ENCODE results near the gene CUBN. TPM values are rescaled to one million over a fixed set of nuclear protein-coding genes. Genes with fewer than 3 reads are reported as not detected.

The CUBN gene
- total and polyA plus RNA-seq, 10 of the 15 experiments (the other 5 are each of a cell fraction or from before 2014, with no cell fraction given), result under 0.01 to 0.14 (median 0.02) TPM; not detected in 6

DNA sequence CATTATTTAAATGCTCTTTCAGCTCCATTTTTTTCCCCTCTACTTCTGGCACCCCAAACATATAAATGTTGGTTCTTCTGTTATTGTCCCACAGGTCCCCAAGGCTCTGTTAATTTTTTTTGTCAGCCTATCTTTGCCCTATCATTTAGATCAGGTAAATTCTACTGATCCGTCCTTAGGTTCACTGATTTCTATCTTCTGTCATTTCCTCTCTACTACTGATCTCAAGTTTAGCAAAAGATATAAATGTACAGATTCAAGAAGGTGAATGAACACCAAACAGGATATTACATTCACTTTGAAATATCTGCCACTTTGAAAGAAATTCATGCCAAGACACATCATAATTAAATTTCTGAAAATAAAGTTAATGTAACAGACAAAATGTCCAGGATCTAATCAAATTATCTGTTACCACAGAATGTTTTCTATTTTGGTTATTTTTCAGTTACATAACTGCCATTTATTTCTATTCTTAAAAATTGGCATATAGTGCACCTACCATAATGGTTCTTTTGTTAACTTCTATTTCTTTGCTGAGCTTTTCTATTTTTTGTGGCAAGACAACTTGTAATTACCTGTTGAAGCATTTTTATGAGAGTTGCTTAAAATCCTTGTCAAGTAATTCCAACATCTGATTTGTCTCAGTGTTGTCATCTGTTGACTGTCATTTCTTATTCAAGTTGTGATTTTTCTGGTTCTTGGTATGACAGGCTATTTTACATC is 12.1 kb upstream of the CUBN start (continued):
- TF ChIP-seq, protein P1, sequence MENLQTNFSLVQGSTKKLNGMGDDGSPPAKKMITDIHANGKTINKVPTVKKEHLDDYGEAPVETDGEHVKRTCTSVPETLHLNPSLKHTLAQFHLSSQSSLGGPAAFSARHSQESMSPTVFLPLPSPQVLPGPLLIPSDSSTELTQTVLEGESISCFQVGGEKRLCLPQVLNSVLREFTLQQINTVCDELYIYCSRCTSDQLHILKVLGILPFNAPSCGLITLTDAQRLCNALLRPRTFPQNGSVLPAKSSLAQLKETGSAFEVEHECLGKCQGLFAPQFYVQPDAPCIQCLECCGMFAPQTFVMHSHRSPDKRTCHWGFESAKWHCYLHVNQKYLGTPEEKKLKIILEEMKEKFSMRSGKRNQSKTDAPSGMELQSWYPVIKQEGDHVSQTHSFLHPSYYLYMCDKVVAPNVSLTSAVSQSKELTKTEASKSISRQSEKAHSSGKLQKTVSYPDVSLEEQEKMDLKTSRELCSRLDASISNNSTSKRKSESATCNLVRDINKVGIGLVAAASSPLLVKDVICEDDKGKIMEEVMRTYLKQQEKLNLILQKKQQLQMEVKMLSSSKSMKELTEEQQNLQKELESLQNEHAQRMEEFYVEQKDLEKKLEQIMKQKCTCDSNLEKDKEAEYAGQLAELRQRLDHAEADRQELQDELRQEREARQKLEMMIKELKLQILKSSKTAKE (IDR thresholded peaks at IDR 0.05; ENCODE audit: low read depth, poor library complexity, severe bottlenecking), result no peak
- TF ChIP-seq PAX5 (IDR thresholded peaks at IDR 0.05; ENCODE audit: borderline replicate concordance, low read depth, low read length) (no peak), NRF1 (conservative IDR thresholded peaks at IDR 0.05; ENCODE audit: low read depth, low read length) (no peak), PML (IDR thresholded peaks at IDR 0.05; ENCODE audit: low read length) (no peak), MTA3 (IDR thresholded peaks at IDR 0.05; ENCODE audit: borderline replicate concordance, low read length) (no peak), KDM1A (IDR thresholded peaks at IDR 0.05; ENCODE audit: borderline replicate concordance) (no peak), RELA (IDR thresholded peaks at IDR 0.05; ENCODE audit: borderline replicate concordance, partially characterized antibody) (no peak), NFXL1 (IDR thresholded peaks at IDR 0.05; ENCODE audit: borderline replicate concordance) (no peak)
- TF ChIP-seq, protein P2, sequence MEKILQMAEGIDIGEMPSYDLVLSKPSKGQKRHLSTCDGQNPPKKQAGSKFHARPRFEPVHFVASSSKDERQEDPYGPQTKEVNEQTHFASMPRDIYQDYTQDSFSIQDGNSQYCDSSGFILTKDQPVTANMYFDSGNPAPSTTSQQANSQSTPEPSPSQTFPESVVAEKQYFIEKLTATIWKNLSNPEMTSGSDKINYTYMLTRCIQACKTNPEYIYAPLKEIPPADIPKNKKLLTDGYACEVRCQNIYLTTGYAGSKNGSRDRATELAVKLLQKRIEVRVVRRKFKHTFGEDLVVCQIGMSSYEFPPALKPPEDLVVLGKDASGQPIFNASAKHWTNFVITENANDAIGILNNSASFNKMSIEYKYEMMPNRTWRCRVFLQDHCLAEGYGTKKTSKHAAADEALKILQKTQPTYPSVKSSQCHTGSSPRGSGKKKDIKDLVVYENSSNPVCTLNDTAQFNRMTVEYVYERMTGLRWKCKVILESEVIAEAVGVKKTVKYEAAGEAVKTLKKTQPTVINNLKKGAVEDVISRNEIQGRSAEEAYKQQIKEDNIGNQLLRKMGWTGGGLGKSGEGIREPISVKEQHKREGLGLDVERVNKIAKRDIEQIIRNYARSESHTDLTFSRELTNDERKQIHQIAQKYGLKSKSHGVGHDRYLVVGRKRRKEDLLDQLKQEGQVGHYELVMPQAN (conservative IDR thresholded peaks at IDR 0.05), result no peak
- TF ChIP-seq, protein P3, sequence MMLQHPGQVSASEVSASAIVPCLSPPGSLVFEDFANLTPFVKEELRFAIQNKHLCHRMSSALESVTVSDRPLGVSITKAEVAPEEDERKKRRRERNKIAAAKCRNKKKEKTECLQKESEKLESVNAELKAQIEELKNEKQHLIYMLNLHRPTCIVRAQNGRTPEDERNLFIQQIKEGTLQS (IDR thresholded peaks at IDR 0.05; ENCODE audit: borderline replicate concordance, extremely low read depth, low read depth, low read length), result no peak

All from GM12878 (cell line).